HT-29 (cell line): ENCODE data around the gene ENPP1. TPM values are rescaled to one million over a fixed set of nuclear protein-coding genes. Genes with fewer than 3 reads are reported as not detected.

Experiments
- DNase-seq: peaks from one replicate; pipeline ENCODE4 v3.0.0-alpha.2; 2015; ENCODE audit warnings: low spot score
- total RNA-seq: library from RNA; depleted of rRNA; stranded (reverse); fragments of >200 nt; shearing (Covaris generic); gene quantifications from 2 replicates; pipeline ENCODE4 v1.2.3, GENCODE V29; 2014

Gene ENPP1
- total RNA-seq, 1 experiment from 2014 or later: 0.33 TPM

- DNase-seq: no peak
Measured at GRCh38 chr6:131784561-131784960, 23.3 kb upstream of the ENPP1 start.

GRCh38 chr6:131787079-131787478 lies 20.7 kb upstream of the ENPP1 start:
- no peak for DNase-seq

GRCh38 chr6:131787766-131788712 lies 19.8 kb upstream of the ENPP1 start:
- no peak for DNase-seq

- no peak for DNase-seq
Measured at GRCh38 chr6:131789219-131789618, 18.6 kb upstream of the ENPP1 start.

GRCh38 chr6:131791476-131791875 lies 16.3 kb upstream of the ENPP1 start:
- no peak for DNase-seq

GRCh38 chr6:131792091-131792496 lies 15.7 kb upstream of the ENPP1 start:
- DNase-seq: peak; percentile 12

GRCh38 chr6:131795366-131795765 lies 12.5 kb upstream of the ENPP1 start:
- no peak for DNase-seq

- DNase-seq: no peak
Measured at GRCh38 chr6:131802347-131802746, 5.5 kb upstream of the ENPP1 start.

GRCh38 chr6:131803007-131803769 lies 4.6 kb upstream of the ENPP1 start:
- DNase-seq: no peak

GRCh38 chr6:131804131-131804530 lies 3.7 kb upstream of the ENPP1 start:
- no peak for DNase-seq

GRCh38 chr6:131807321-131807643 lies 538 bp upstream of the ENPP1 start:
- DNase-seq: no peak

GRCh38 chr6:131808460-131809269 lies 845 bp downstream of the ENPP1 start:
- no peak for DNase-seq

GRCh38 chr6:131811500-131811899 lies 3.7 kb downstream of the ENPP1 start:
- DNase-seq: no peak

GRCh38 chr6:131813991-131814390 lies 6.2 kb downstream of the ENPP1 start:
- no peak for DNase-seq

GRCh38 chr6:131816869-131817268 lies 9.0 kb downstream of the ENPP1 start:
- DNase-seq: no peak

- no peak for DNase-seq
Measured at GRCh38 chr6:131819572-131820124, 11.8 kb downstream of the ENPP1 start.

GRCh38 chr6:131821010-131821807 lies 13.4 kb downstream of the ENPP1 start:
- no peak for DNase-seq

- DNase-seq: no peak
Measured at GRCh38 chr6:131822119-131822518, 14.3 kb downstream of the ENPP1 start.

GRCh38 chr6:131823276-131823902 lies 15.6 kb downstream of the ENPP1 start:
- DNase-seq: no peak

GRCh38 chr6:131825946-131826345 lies 18.1 kb downstream of the ENPP1 start:
- DNase-seq: no peak
